Peyer's patch (tissue), 4 donors: ENCODE measurements around the gene GPATCH3. TPM values are rescaled to one million over a fixed set of nuclear protein-coding genes. Genes with fewer than 3 reads are reported as not detected.
"Not testable (repeated sequence)": the region's sequence is repeated elsewhere in the genome, so short reads cannot be mapped to it uniquely, and the experiment has no call there.

ENCODE experiments used
- DNase-seq, 3 donors: peaks; one replicate each; pipeline ENCODE4 v3.0.0-alpha.2; 2017 to 2019
- H3K27ac ChIP-seq, 4 donors: fragments of 200-600 bp; sonication (generic); one replicate each; pipeline ENCODE4 v1.5.1; 2016 to 2019
- H3K27me3 ChIP-seq, 2 donors: fragments of 200-600 bp; sonication (generic); one replicate each; pipeline ENCODE4 v1.5.1; 2019
- H3K36me3 ChIP-seq, 3 donors: fragments of 200-600 bp; sonication (generic); one replicate each; pipeline ENCODE4 v1.5.1; 2016 to 2019
- H3K4me1 ChIP-seq, 4 donors: fragments of 200-600 bp; sonication (generic); one replicate each; pipeline ENCODE4 v1.5.1; 2016 to 2019
- H3K4me3 ChIP-seq, 4 donors: fragments of 200-600 bp; sonication (generic); 1 replicate in 3 of 4; 2 replicates in 1 of 4; pipeline ENCODE4 v1.5.1; 2016 to 2019; ENCODE audit warnings: mild to moderate bottlenecking in 1 of 4
- H3K9me3 ChIP-seq, 4 donors: fragments of 200-600 bp; sonication (generic); one replicate each; pipeline ENCODE4 v1.5.1; 2016 to 2019; ENCODE audit warnings: mild to moderate bottlenecking in 1 of 4
- CTCF ChIP-seq, 6 experiments: fragments of 450-650 bp in 4 of 6; fragments of 200-600 bp in 2 of 6; sonication (generic) in 1 of 6; IDR thresholded peaks; one replicate each; pipeline ENCODE4 v1.5.1; 2017 to 2019; ENCODE audit warnings: antibody characterized with exemption in 6 of 6, mild to moderate bottlenecking in 3 of 6, moderate library complexity in 1 of 6
- POLR2A ChIP-seq, 2 donors: fragments of 450-650 bp; IDR thresholded peaks; one replicate each; pipeline ENCODE4 v1.5.1; 2017; ENCODE audit warnings: antibody characterized with exemption in 2 of 2, mild to moderate bottlenecking in 2 of 2, moderate library complexity in 2 of 2
- total RNA-seq, 4 donors: library from RNA; depleted of rRNA; stranded (reverse); fragments of >200 nt; gene quantifications; one replicate each; pipeline ENCODE4 v1.1.0, GENCODE V29; 2016

Gene GPATCH3
- 10 to 100 TPM in 3 of 4 donors, 1 to 10 TPM in 1; 8.4 to 28.5 (median 14.2) TPM for total RNA-seq

- H3K27ac ChIP-seq = peak within 1 kb of the TSS; percentile 80 to 86 (median 85)
- no peaks in the 10 kb centered on the region for H3K27me3 ChIP-seq
- peak; percentile 92 to 96 (median 94) for DNase-seq
- TF ChIP-seq POLR2A (IDR thresholded peaks at IDR 0.05) = peak; percentile 55 to 65
- TF ChIP-seq CTCF (IDR thresholded peaks at IDR 0.05) = peak in 1 of 6 experiments; percentile 2
- peak within 1 kb of the TSS; percentile 82 to 100 (median 88) for H3K4me3 ChIP-seq
- H3K9me3 ChIP-seq = no peaks in the 10 kb centered on the region
- H3K4me1 ChIP-seq = peaks cover 0 to 18% (median 4%) of the 10 kb centered on the region in 4 donors
- peaks cover 0 to 35% (median 0%) of the 10 kb centered on the region in 3 donors for H3K36me3 ChIP-seq
Measured at GRCh38 chr1:26900001-26900814, at the start of gene GPATCH3. TSS of gene GPATCH3 (minus strand) at chr1:26900467. CDS start at chr1:26900442, 25 bp downstream.

GRCh38 chr1:26949926-26950319 lies 49.7 kb upstream of the GPATCH3 start:
- Histone ChIP-seq H3K36me3 (peaks cover 0 to 30% (median 0%) of the 10 kb centered on the region in 3 donors), H3K4me1 (peaks cover 0 to 19% (median 1%) of the 10 kb centered on the region in 4 donors), H3K9me3 (no peaks in the 10 kb centered on the region), H3K27me3 (no peaks in the 10 kb centered on the region), H3K4me3 (no peak overlapping the region), H3K27ac (no peak overlapping the region)
- TF ChIP-seq POLR2A (IDR thresholded peaks at IDR 0.05) = no peak
- no peak for TF ChIP-seq CTCF (IDR thresholded peaks at IDR 0.05)
- DNase-seq = peak in 1 of 3 donors; percentile 43

GRCh38 chr1:26949266-26949925 lies 49.1 kb upstream of the GPATCH3 start:
- no peaks in the 10 kb centered on the region for H3K9me3 ChIP-seq
- no peaks in the 10 kb centered on the region for H3K27me3 ChIP-seq
- H3K4me3 ChIP-seq = no peak overlapping the region
- H3K4me1 ChIP-seq = peaks cover 0 to 19% (median 1%) of the 10 kb centered on the region in 4 donors
- no peak for DNase-seq
- peaks cover 0 to 36% (median 0%) of the 10 kb centered on the region in 3 donors for H3K36me3 ChIP-seq
- no peak overlapping the region for H3K27ac ChIP-seq
- TF ChIP-seq POLR2A (IDR thresholded peaks at IDR 0.05) (no peak), CTCF (IDR thresholded peaks at IDR 0.05) (no peak)

GRCh38 chr1:26948725-26949057 lies 48.4 kb upstream of the GPATCH3 start:
- H3K36me3 ChIP-seq = peaks cover 0 to 43% (median 0%) of the 10 kb centered on the region in 3 donors
- H3K9me3 ChIP-seq, H3K27ac ChIP-seq: not testable (repeated sequence)

GRCh38 chr1:26946270-26946669 lies 46.0 kb upstream of the GPATCH3 start:
- H3K27ac ChIP-seq = peak overlapping the region in 2 of 4 donors; percentile 64 to 74
- peaks cover 0 to 61% (median 3%) of the 10 kb centered on the region in 3 donors for H3K36me3 ChIP-seq
- TF ChIP-seq CTCF (IDR thresholded peaks at IDR 0.05) = no peak
- no peak for TF ChIP-seq POLR2A (IDR thresholded peaks at IDR 0.05)
- H3K27me3 ChIP-seq = no peaks in the 10 kb centered on the region
- H3K4me3 ChIP-seq = no peak overlapping the region
- no peaks in the 10 kb centered on the region for H3K9me3 ChIP-seq
- peaks cover 0 to 19% (median 1%) of the 10 kb centered on the region in 4 donors for H3K4me1 ChIP-seq
- DNase-seq = no peak

More at GRCh38 chr1:26948725-26949057, 48.4 kb upstream of the GPATCH3 start:
- DNase-seq, H3K4me3 ChIP-seq, H3K27me3 ChIP-seq: not testable (repeated sequence)
- H3K4me1 ChIP-seq = peaks cover 0 to 19% (median 1%) of the 10 kb centered on the region in 4 donors

GRCh38 chr1:26945728-26946127 lies 45.5 kb upstream of the GPATCH3 start:
- TF ChIP-seq CTCF (IDR thresholded peaks at IDR 0.05) = peak in 3 of 6 experiments; percentile 40 to 56 (median 49)
- TF ChIP-seq POLR2A (IDR thresholded peaks at IDR 0.05) = no peak
- Histone ChIP-seq H3K4me1 (peaks cover 0 to 19% (median 1%) of the 10 kb centered on the region in 4 donors), H3K27ac (peak overlapping the region in 2 of 4 donors; percentile 64 to 74), H3K36me3 (peaks cover 0 to 59% (median 3%) of the 10 kb centered on the region in 3 donors), H3K27me3 (no peaks in the 10 kb centered on the region), H3K9me3 (no peaks in the 10 kb centered on the region), H3K4me3 (no peak overlapping the region)
- peak in 2 of 3 donors; percentile 83 to 89 for DNase-seq
